Neuronal stem cell (in vitro differentiated cells): ENCODE data around the gene ENTPD2.

Experiments
- DNase-seq: peaks from one replicate; pipeline ENCODE4 v3.0.0-alpha.2; 2013; ENCODE audit warnings: low spot score
- H2AFZ ChIP-seq: one replicate; pipeline ENCODE4 v1.6.1; 2013; ENCODE audit warnings: mild to moderate bottlenecking, low read length, inconsistent platforms
- H2AK5ac ChIP-seq: 2 replicates; pipeline ENCODE4 v1.6.1; 2013; ENCODE audit warnings: low read depth, mild to moderate bottlenecking, inconsistent platforms, low read length, moderate library complexity, mixed read lengths
- H2BK120ac ChIP-seq: 2 replicates; pipeline ENCODE4 v1.6.1; 2013; ENCODE audit warnings: low read depth, mild to moderate bottlenecking, inconsistent platforms, low read length, moderate library complexity, mixed read lengths
- H2BK12ac ChIP-seq: one replicate; pipeline ENCODE4 v1.6.1; 2013; ENCODE audit warnings: low read length, inconsistent platforms
- H2BK15ac ChIP-seq: 2 replicates; pipeline ENCODE4 v1.6.1; 2013; ENCODE audit warnings: mild to moderate bottlenecking, low read length, inconsistent platforms, mixed read lengths
- H2BK5ac ChIP-seq: one replicate; pipeline ENCODE4 v1.6.1; 2013; ENCODE audit warnings: inconsistent platforms, mild to moderate bottlenecking, low read length, moderate library complexity
- H3K14ac ChIP-seq: one replicate; pipeline ENCODE4 v1.6.1; 2013; ENCODE audit warnings: low read length, inconsistent platforms
- H3K18ac ChIP-seq: 2 replicates; pipeline ENCODE4 v1.6.1; 2013; ENCODE audit warnings: low read length, inconsistent platforms
- H3K23ac ChIP-seq: 2 replicates; pipeline ENCODE4 v1.6.1; 2013; ENCODE audit warnings: low read depth, mild to moderate bottlenecking, mixed read lengths, low read length, inconsistent platforms; ENCODE audit not compliant: poor library complexity
- H3K27ac ChIP-seq: replicated peaks from 3 replicates; pipeline ENCODE4 v1.5.1; 2013; ENCODE audit warnings: low read length, inconsistent platforms
- H3K27me3 ChIP-seq, 3 experiments: 2 replicates each; pipeline ENCODE4 v1.6.1; 2013; ENCODE audit warnings: low read length in 3 of 3, mild to moderate bottlenecking in 2 of 3, inconsistent platforms in 1 of 3, low read depth in 1 of 3, mixed read lengths in 1 of 3, moderate library complexity in 1 of 3; ENCODE audit not compliant: control insufficient read depth in 3 of 3, insufficient read depth in 3 of 3
- H3K36me3 ChIP-seq, 2 donors: replicated peaks in 1 of 2; 2 replicates each; pipeline ENCODE4 v1.6.1; 2013; ENCODE audit warnings: low read length in 2 of 2; ENCODE audit not compliant: control insufficient read depth in 2 of 2, insufficient read depth in 2 of 2
- H3K4ac ChIP-seq: 2 replicates; pipeline ENCODE4 v1.6.1; 2013; ENCODE audit warnings: inconsistent platforms, mild to moderate bottlenecking, low read length, moderate library complexity
- H3K4me1 ChIP-seq, 2 donors: 1 replicate in 1 of 2; 2 replicates in 1 of 2; pipeline ENCODE4 v1.6.1; 2013; ENCODE audit warnings: low read length in 2 of 2, low read depth in 1 of 2; ENCODE audit not compliant: control insufficient read depth in 2 of 2, insufficient read depth in 1 of 2
- H3K4me2 ChIP-seq: one replicate; pipeline ENCODE4 v1.6.1; 2013; ENCODE audit warnings: mild to moderate bottlenecking, low read length, inconsistent platforms; ENCODE audit not compliant: insufficient read depth, poor library complexity, severe bottlenecking
- H3K4me3 ChIP-seq, 2 donors: 2 replicates each; pipeline ENCODE4 v1.5.1; 2013; ENCODE audit warnings: low read length in 2 of 2, mild to moderate bottlenecking in 2 of 2, inconsistent platforms in 1 of 2, moderate library complexity in 1 of 2
- H3K79me1 ChIP-seq: one replicate; pipeline ENCODE4 v1.6.1; 2013; ENCODE audit warnings: low read depth, mild to moderate bottlenecking, inconsistent platforms, low read length, moderate library complexity
- H3K9ac ChIP-seq: one replicate; pipeline ENCODE4 v1.6.1; 2013; ENCODE audit warnings: mild to moderate bottlenecking, low read depth, low read length, inconsistent platforms; ENCODE audit not compliant: poor library complexity
- H3K9me3 ChIP-seq, 2 donors: replicated peaks in 1 of 2; 2 replicates each; pipeline versions ENCODE3 to v1.6.1; 2013; ENCODE audit warnings: low read length in 2 of 2, mild to moderate bottlenecking in 2 of 2, inconsistent platforms in 1 of 2, low read depth in 1 of 2, mixed read lengths in 1 of 2, moderate library complexity in 1 of 2; ENCODE audit not compliant: control insufficient read depth in 2 of 2, insufficient read depth in 1 of 2
- H4K8ac ChIP-seq: one replicate; pipeline ENCODE4 v1.6.1; 2013; ENCODE audit warnings: low read depth, mild to moderate bottlenecking, inconsistent platforms, low read length, moderate library complexity
- H4K91ac ChIP-seq: one replicate; pipeline ENCODE4 v1.6.1; 2013; ENCODE audit warnings: low read length, low read depth, mild to moderate bottlenecking, inconsistent platforms; ENCODE audit not compliant: poor library complexity
- WGBS, 2 donors: extraction: QIAGEN DNeasy Blood & Tissue Kit; methylation state at CpG; one replicate each; pipeline ENCODE4 v1.1.7; 2013; ENCODE audit warnings: missing lambda C conversion rate in 2 of 2, mixed read lengths in 1 of 2; ENCODE audit not compliant: insufficient read length in 2 of 2, insufficient replicate concordance in 1 of 2; ENCODE audit errors: extremely low coverage in 2 of 2; 5-methylcytosine and 5-hydroxymethylcytosine counted together

ENTPD2 gene

GRCh38 chr9:137027369-137028262 lies 26.2 kb downstream of the ENTPD2 start, which contains the start of gene ABCA2:
Gene ABCA2 (minus strand): TSS chr9:137028237. CDS start chr9:137028140, 97 bp downstream.
- Histone ChIP-seq H3K9me3 (no peaks in the 10 kb centered on the region), H2BK5ac (peak within 1 kb of the TSS; percentile 75), H3K18ac (peak within 1 kb of the TSS; percentile 99), H4K8ac (peak within 1 kb of the TSS; percentile 33), H3K4me2 (peak within 1 kb of the TSS; percentile 96), H2AFZ (peak within 1 kb of the TSS; percentile 99), H2BK120ac (no peak within 1 kb of the TSS), H2BK15ac (peak within 1 kb of the TSS; percentile 54), H3K23ac (peak within 1 kb of the TSS; percentile 90), H2AK5ac (peak within 1 kb of the TSS; percentile 76), H2BK12ac (peak within 1 kb of the TSS; percentile 0), H3K4me3 (peak within 1 kb of the TSS; percentile 67 to 84), H3K79me1 (peaks cover 14% of the 10 kb centered on the region), H3K4me1 (peaks cover 26 to 45% of the 10 kb centered on the region in 2 donors), H3K4ac (peak within 1 kb of the TSS; percentile 0), H3K14ac (peak within 1 kb of the TSS; percentile 82), H3K36me3 (no peaks in the 10 kb centered on the region), H3K27me3 (peaks cover 0 to 10% (median 0%) of the 10 kb centered on the region in 3 experiments), H4K91ac (no peak within 1 kb of the TSS), H3K9ac (peak within 1 kb of the TSS; percentile 97), H3K27ac (peak within 1 kb of the TSS; percentile 10)
- no CpG with 5 or more reads among the region's 95 CpGs for WGBS, 2 donors
- no peak for DNase-seq

GRCh38 chr9:137026828-137027227 lies 27.0 kb downstream of the ENTPD2 start:
- no peak for DNase-seq
- H3K4me3 ChIP-seq, result peak overlapping the region; percentile 67 to 83
- no peak overlapping the region for H3K23ac ChIP-seq
- H3K4me2 ChIP-seq, result no peak overlapping the region
- H4K8ac ChIP-seq, result no peak overlapping the region
- no peak overlapping the region for H3K14ac ChIP-seq
- H3K18ac ChIP-seq, result no peak overlapping the region
- H3K27me3 ChIP-seq, result peaks cover 0 to 10% (median 0%) of the 10 kb centered on the region in 3 experiments
- no peak overlapping the region for H4K91ac ChIP-seq
- H3K9ac ChIP-seq, result no peak overlapping the region
- peaks cover 19% of the 10 kb centered on the region for H3K79me1 ChIP-seq
- no peak overlapping the region for H2BK120ac ChIP-seq
- no peak overlapping the region for H2BK15ac ChIP-seq
- no CpG with 5 or more reads among the region's 4 CpGs for WGBS, 2 donors
- no peaks in the 10 kb centered on the region for H3K9me3 ChIP-seq
- H2AK5ac ChIP-seq, result no peak overlapping the region
- H2AFZ ChIP-seq, result no peak overlapping the region
- no peak overlapping the region for H3K27ac ChIP-seq
- peaks cover 0 to 5% of the 10 kb centered on the region in 2 donors for H3K36me3 ChIP-seq
- H2BK5ac ChIP-seq, result no peak overlapping the region
- H2BK12ac ChIP-seq, result no peak overlapping the region
- H3K4me1 ChIP-seq, result peaks cover 29 to 42% of the 10 kb centered on the region in 2 donors
- H3K4ac ChIP-seq, result no peak overlapping the region

- H2BK12ac ChIP-seq, result no peak overlapping the region
- H2BK120ac ChIP-seq, result no peak overlapping the region
- peak overlapping the region; percentile 0 for H2BK15ac ChIP-seq
- H3K4me2 ChIP-seq, result no peak overlapping the region
- H3K4me1 ChIP-seq, result peaks cover 29 to 42% of the 10 kb centered on the region in 2 donors
- peak overlapping the region in 1 of 2 donors; percentile 67 for H3K4me3 ChIP-seq
- H3K18ac ChIP-seq, result no peak overlapping the region
- H3K79me1 ChIP-seq, result peaks cover 19% of the 10 kb centered on the region
- H4K91ac ChIP-seq, result no peak overlapping the region
- no peak overlapping the region for H2AFZ ChIP-seq
- peak overlapping the region; percentile 76 for H3K4ac ChIP-seq
- H3K14ac ChIP-seq, result no peak overlapping the region
- no CpG with 5 or more reads among the region's 2 CpGs for WGBS, 2 donors
- H3K36me3 ChIP-seq, result peaks cover 0 to 5% of the 10 kb centered on the region in 2 donors
- no peak overlapping the region for H3K27ac ChIP-seq
- peak overlapping the region; percentile 60 for H3K23ac ChIP-seq
- DNase-seq, result no peak
- H4K8ac ChIP-seq, result no peak overlapping the region
- H3K9me3 ChIP-seq, result no peaks in the 10 kb centered on the region
- peak overlapping the region; percentile 44 for H3K9ac ChIP-seq
- H3K27me3 ChIP-seq, result peaks cover 0 to 10% (median 0%) of the 10 kb centered on the region in 3 experiments
- H2AK5ac ChIP-seq, result peak overlapping the region; percentile 6
- peak overlapping the region; percentile 0 for H2BK5ac ChIP-seq
These were observed 27.5 kb downstream of the ENTPD2 start for GRCh38 chr9:137026384-137026783.

- peak overlapping the region; percentile 77 for H3K9ac ChIP-seq
- H4K8ac ChIP-seq, result no peak overlapping the region
- peak overlapping the region; percentile 72 for H2BK120ac ChIP-seq
- peak overlapping the region; percentile 60 for H3K23ac ChIP-seq
- no CpG with 5 or more reads among the region's 21 CpGs for WGBS, 2 donors
- H2BK15ac ChIP-seq, result peak overlapping the region; percentile 0
- no peak overlapping the region for H2AFZ ChIP-seq
- no peak for DNase-seq
- H3K27me3 ChIP-seq, result peaks cover 0 to 10% (median 0%) of the 10 kb centered on the region in 3 experiments
- H3K9me3 ChIP-seq, result no peaks in the 10 kb centered on the region
- peak overlapping the region; percentile 6 for H2AK5ac ChIP-seq
- H3K14ac ChIP-seq, result peak overlapping the region; percentile 56
- peak overlapping the region; percentile 71 for H2BK5ac ChIP-seq
- H4K91ac ChIP-seq, result no peak overlapping the region
- H3K79me1 ChIP-seq, result peaks cover 19% of the 10 kb centered on the region
- H3K4me3 ChIP-seq, result no peak overlapping the region
- H3K27ac ChIP-seq, result no peak overlapping the region
- no peak overlapping the region for H2BK12ac ChIP-seq
- peaks cover 0 to 5% of the 10 kb centered on the region in 2 donors for H3K36me3 ChIP-seq
- peaks cover 29 to 42% of the 10 kb centered on the region in 2 donors for H3K4me1 ChIP-seq
- H3K4me2 ChIP-seq, result no peak overlapping the region
- peak overlapping the region; percentile 74 for H3K18ac ChIP-seq
- peak overlapping the region; percentile 53 for H3K4ac ChIP-seq
These were observed 28.3 kb downstream of the ENTPD2 start for GRCh38 chr9:137025517-137025966.
